GM19395 (cell line): ENCODE data around the gene DMKN.

Experiments
- ATAC-seq: cut with Tn5 transposase; IDR thresholded peaks from one replicate; pipeline ENCODE4 v1.9.1; 2021; ENCODE audit warnings: mild to moderate bottlenecking, moderate library complexity; ENCODE audit not compliant: unreplicated experiment

Gene DMKN

GRCh38 chr19:35528218-35529038 is 15.0 kb upstream of the DMKN start, which contains the start of gene SBSN:
SBSN (minus strand) TSS chr19:35528311; CDS start chr19:35528281, 30 bp downstream.
- no peak for ATAC-seq

- ATAC-seq, result no peak
Observed at GRCh38 chr19:35525873-35526272, 12.4 kb upstream of the DMKN start.

- no peak for ATAC-seq
Observed at GRCh38 chr19:35524181-35524837, 10.9 kb upstream of the DMKN start.

- ATAC-seq, result no peak
Observed at GRCh38 chr19:35522745-35523327, 9.4 kb upstream of the DMKN start.

- no peak for ATAC-seq
Observed at GRCh38 chr19:35521124-35521743, 7.8 kb upstream of the DMKN start.

GRCh38 chr19:35519291-35519690 is 5.8 kb upstream of the DMKN start:
- no peak for ATAC-seq

GRCh38 chr19:35518313-35518712 is 4.9 kb upstream of the DMKN start:
- ATAC-seq, result no peak

GRCh38 chr19:35517342-35517741 is 3.9 kb upstream of the DMKN start:
- no peak for ATAC-seq

- ATAC-seq, result no peak
Observed at GRCh38 chr19:35516310-35516709, 2.9 kb upstream of the DMKN start.

- no peak for ATAC-seq
Observed at GRCh38 chr19:35514282-35514809, 897 bp upstream of the DMKN start.

- ATAC-seq, result no peak
Observed at GRCh38 chr19:35512831-35513627, 420 bp downstream of the DMKN start.

GRCh38 chr19:35511337-35511736 is 2.1 kb downstream of the DMKN start:
- ATAC-seq, result no peak

- no peak for ATAC-seq
Observed at GRCh38 chr19:35510626-35510964, 2.9 kb downstream of the DMKN start.

GRCh38 chr19:35509861-35510625 is 3.4 kb downstream of the DMKN start:
- ATAC-seq, result no peak

- ATAC-seq, result no peak
Observed at GRCh38 chr19:35509018-35509652, 4.3 kb downstream of the DMKN start.

GRCh38 chr19:35508129-35508528 is 5.3 kb downstream of the DMKN start:
- ATAC-seq, result no peak

- no peak for ATAC-seq
Observed at GRCh38 chr19:35507561-35507960, 5.9 kb downstream of the DMKN start.

- ATAC-seq, result no peak
Observed at GRCh38 chr19:35506011-35506410, 7.4 kb downstream of the DMKN start.

- ATAC-seq, result no peak
Observed at GRCh38 chr19:35502751-35503150, 10.7 kb downstream of the DMKN start.
